ENCODE data around the gene SP100.

SP100 gene

DNA sequence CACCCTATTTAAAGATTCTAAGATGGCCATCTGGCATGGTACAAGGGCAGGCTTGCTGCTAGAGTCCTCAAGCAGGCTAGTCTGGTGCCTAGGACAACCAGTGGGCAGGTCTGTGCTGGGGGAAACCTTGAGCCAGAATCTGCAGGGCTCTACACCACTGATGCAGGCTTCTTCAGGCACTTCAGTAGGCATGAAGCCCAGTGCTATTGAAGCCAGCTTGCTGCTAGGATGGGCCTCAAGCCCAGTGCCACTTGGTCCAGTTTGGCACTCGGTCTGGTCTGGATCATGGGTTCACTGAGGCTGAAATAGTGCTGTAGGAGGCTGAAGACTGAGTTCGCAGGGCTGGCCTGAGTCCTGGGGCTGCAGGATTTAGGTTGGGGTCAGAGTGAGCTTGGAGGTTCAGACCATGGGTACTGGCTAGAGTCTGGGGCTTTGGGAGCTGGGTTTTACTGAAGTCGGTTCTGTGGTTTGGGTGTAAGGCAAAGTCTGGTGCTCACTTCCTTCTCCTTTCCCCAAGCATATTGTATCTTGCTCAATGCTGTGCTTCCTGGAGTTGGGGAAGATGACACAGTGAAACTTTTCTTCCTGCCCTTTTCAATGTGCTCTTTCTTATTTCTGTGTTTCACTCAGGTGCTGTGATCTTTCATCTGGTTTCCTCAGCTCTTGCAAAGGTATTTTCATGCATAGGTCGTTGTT, 41.2 kb downstream of the SP100 start:
- H2BK12ac ChIP-seq (ENCODE audit: low read length in 2 of 2), result no peak overlapping the region
- H3K14ac ChIP-seq (ENCODE audit: low read length in 2 of 2), result no peak overlapping the region
- no peak overlapping the region for H4K8ac ChIP-seq (ENCODE audit: low read length)
- H3K79me1 ChIP-seq (replicated peaks; ENCODE audit: low read length, poor library complexity, severe bottlenecking), result peaks cover 15% of the 10 kb centered on the region
- H3K4me1 ChIP-seq (ENCODE audit: control insufficient read depth, insufficient read depth, low read depth, low read length), result no peaks in the 10 kb centered on the region
- H4K91ac ChIP-seq (ENCODE audit: low read length), result no peak overlapping the region
- no peak overlapping the region for H2AFZ ChIP-seq (ENCODE audit: low read depth, low read length)
- H2BK15ac ChIP-seq (ENCODE audit: low read depth, poor library complexity, severe bottlenecking), result no peak overlapping the region
- no peak overlapping the region for H2BK120ac ChIP-seq (ENCODE audit: low read depth, low read length)
- no peak for DNase-seq
- H3K27me3 ChIP-seq (ENCODE audit: control insufficient read depth in 1 of 2, insufficient read depth in 1 of 2, low read length in 2 of 2), result no peaks in the 10 kb centered on the region
- H3K36me3 ChIP-seq (ENCODE audit: control insufficient read depth in 1 of 2, insufficient read depth in 2 of 2, low read depth in 1 of 2, low read length in 2 of 2), result peaks cover 21 to 95% of the 10 kb centered on the region in 2 experiments
- H3K27ac ChIP-seq (ENCODE audit: low read length, poor library complexity, severe bottlenecking), result no peak overlapping the region
- H3K4me2 ChIP-seq (ENCODE audit: low read length, poor library complexity, severe bottlenecking), result no peak overlapping the region
- no peak overlapping the region for H2AK5ac ChIP-seq (ENCODE audit: low read length, severe bottlenecking)
- no peak overlapping the region for H3K4ac ChIP-seq (ENCODE audit: low read depth in 1 of 2, low read length in 2 of 2)
- H3K23ac ChIP-seq (ENCODE audit: low read length in 2 of 2), result no peak overlapping the region
- no peak overlapping the region for H3K18ac ChIP-seq (ENCODE audit: low read depth in 1 of 2, low read length in 2 of 2)
- WGBS, result 83% methylated on average over 3 of the region's 4 CpGs
- no peak overlapping the region for H3K9ac ChIP-seq (ENCODE audit: low read length)
- no peak overlapping the region for H3K4me3 ChIP-seq (ENCODE audit: insufficient read depth in 1 of 2, low read depth in 1 of 2, low read length in 2 of 2)
- no peak overlapping the region for H2BK5ac ChIP-seq (ENCODE audit: low read depth, low read length, poor library complexity, severe bottlenecking)
- peaks cover 18% of the 10 kb centered on the region for H3K9me3 ChIP-seq (ENCODE audit: control insufficient read depth, low read length)

DNA sequence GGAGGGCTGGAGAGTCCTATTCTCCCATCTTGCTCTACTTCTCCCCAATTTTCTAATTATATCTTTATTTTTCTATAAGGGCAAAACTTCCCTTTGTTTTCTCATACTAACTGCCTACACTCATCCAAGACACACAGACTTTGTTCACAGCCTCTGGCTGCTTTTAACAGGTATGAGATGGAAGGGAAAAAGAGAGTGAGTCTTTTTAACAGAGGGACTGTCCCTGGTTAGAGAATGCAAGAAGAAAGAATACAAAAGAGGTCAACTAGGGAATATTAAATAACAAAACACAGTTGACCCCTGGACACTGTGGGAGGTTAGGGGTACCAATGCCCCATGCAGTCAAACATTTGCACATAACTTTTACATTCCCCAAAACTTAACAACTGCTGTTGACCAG, 41.8 kb downstream of the SP100 start:
- H2BK120ac ChIP-seq (ENCODE audit: low read depth, low read length), result no peak overlapping the region
- H2AK5ac ChIP-seq (ENCODE audit: low read length, severe bottlenecking), result no peak overlapping the region
- no peak overlapping the region for H3K4ac ChIP-seq (ENCODE audit: low read depth in 1 of 2, low read length in 2 of 2)
- H3K18ac ChIP-seq (ENCODE audit: low read depth in 1 of 2, low read length in 2 of 2), result no peak overlapping the region
- H3K14ac ChIP-seq (ENCODE audit: low read length in 2 of 2), result no peak overlapping the region
- peaks cover 22 to 95% of the 10 kb centered on the region in 2 experiments for H3K36me3 ChIP-seq (ENCODE audit: control insufficient read depth in 1 of 2, insufficient read depth in 2 of 2, low read depth in 1 of 2, low read length in 2 of 2)
- no peak overlapping the region for H2BK5ac ChIP-seq (ENCODE audit: low read depth, low read length, poor library complexity, severe bottlenecking)
- no peak overlapping the region for H3K27ac ChIP-seq (ENCODE audit: low read length, poor library complexity, severe bottlenecking)
- H2BK12ac ChIP-seq (ENCODE audit: low read length in 2 of 2), result no peak overlapping the region
- H3K4me2 ChIP-seq (ENCODE audit: low read length, poor library complexity, severe bottlenecking), result no peak overlapping the region
- no peak overlapping the region for H4K8ac ChIP-seq (ENCODE audit: low read length)
- peaks cover 15% of the 10 kb centered on the region for H3K79me1 ChIP-seq (replicated peaks; ENCODE audit: low read length, poor library complexity, severe bottlenecking)
- no peak overlapping the region for H2BK15ac ChIP-seq (ENCODE audit: low read depth, poor library complexity, severe bottlenecking)
- no peak overlapping the region for H4K91ac ChIP-seq (ENCODE audit: low read length)
- no peak overlapping the region for H2AFZ ChIP-seq (ENCODE audit: low read depth, low read length)
- no peak overlapping the region for H3K4me3 ChIP-seq (ENCODE audit: insufficient read depth in 1 of 2, low read depth in 1 of 2, low read length in 2 of 2)
- no peak for DNase-seq
- H3K27me3 ChIP-seq (ENCODE audit: control insufficient read depth in 1 of 2, insufficient read depth in 1 of 2, low read length in 2 of 2), result no peaks in the 10 kb centered on the region
- no peaks in the 10 kb centered on the region for H3K4me1 ChIP-seq (ENCODE audit: control insufficient read depth, insufficient read depth, low read depth, low read length)
- no peak overlapping the region for H3K9ac ChIP-seq (ENCODE audit: low read length)
- H3K23ac ChIP-seq (ENCODE audit: low read length in 2 of 2), result no peak overlapping the region
- peaks cover 18% of the 10 kb centered on the region for H3K9me3 ChIP-seq (ENCODE audit: control insufficient read depth, low read length)

DNA sequence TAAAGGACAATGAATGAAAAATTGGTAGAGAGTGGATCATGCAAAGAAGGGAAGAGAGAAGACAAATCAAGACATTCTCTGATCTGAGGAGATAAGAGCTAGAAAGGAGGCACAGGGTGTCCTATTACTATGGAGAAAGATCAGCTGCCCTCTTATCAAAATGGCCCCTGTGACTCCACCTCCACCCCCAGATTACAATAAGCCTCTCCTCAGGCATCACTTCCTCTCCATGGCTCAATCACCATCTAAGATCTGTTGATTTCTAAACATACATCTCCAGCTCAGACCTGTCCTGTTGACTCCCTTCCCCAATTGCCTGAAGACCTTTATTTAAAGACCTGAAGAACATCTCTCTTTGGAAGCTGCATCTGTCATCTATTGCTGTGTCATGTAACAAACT, 43.2 kb downstream of the SP100 start:
- H3K14ac ChIP-seq (ENCODE audit: low read length in 2 of 2), result no peak overlapping the region
- H3K36me3 ChIP-seq (ENCODE audit: control insufficient read depth in 1 of 2, insufficient read depth in 2 of 2, low read depth in 1 of 2, low read length in 2 of 2), result peaks cover 22 to 95% of the 10 kb centered on the region in 2 experiments
- H3K4me1 ChIP-seq (ENCODE audit: control insufficient read depth, insufficient read depth, low read depth, low read length), result no peaks in the 10 kb centered on the region
- H3K27ac ChIP-seq (ENCODE audit: low read length, poor library complexity, severe bottlenecking), result no peak overlapping the region
- H4K8ac ChIP-seq (ENCODE audit: low read length), result no peak overlapping the region
- no peak overlapping the region for H3K4ac ChIP-seq (ENCODE audit: low read depth in 1 of 2, low read length in 2 of 2)
- peaks cover 18% of the 10 kb centered on the region for H3K9me3 ChIP-seq (ENCODE audit: control insufficient read depth, low read length)
- no peak overlapping the region for H3K23ac ChIP-seq (ENCODE audit: low read length in 2 of 2)
- H2BK15ac ChIP-seq (ENCODE audit: low read depth, poor library complexity, severe bottlenecking), result no peak overlapping the region
- H2BK120ac ChIP-seq (ENCODE audit: low read depth, low read length), result no peak overlapping the region
- H4K91ac ChIP-seq (ENCODE audit: low read length), result no peak overlapping the region
- no peak overlapping the region for H3K4me2 ChIP-seq (ENCODE audit: low read length, poor library complexity, severe bottlenecking)
- no peak overlapping the region for H3K18ac ChIP-seq (ENCODE audit: low read depth in 1 of 2, low read length in 2 of 2)
- no peak overlapping the region for H3K9ac ChIP-seq (ENCODE audit: low read length)
- no peak overlapping the region for H2BK5ac ChIP-seq (ENCODE audit: low read depth, low read length, poor library complexity, severe bottlenecking)
- H3K79me1 ChIP-seq (replicated peaks; ENCODE audit: low read length, poor library complexity, severe bottlenecking), result peaks cover 13% of the 10 kb centered on the region
- no peaks in the 10 kb centered on the region for H3K27me3 ChIP-seq (ENCODE audit: control insufficient read depth in 1 of 2, insufficient read depth in 1 of 2, low read length in 2 of 2)
- no peak for DNase-seq
- H3K4me3 ChIP-seq (ENCODE audit: insufficient read depth in 1 of 2, low read depth in 1 of 2, low read length in 2 of 2), result no peak overlapping the region
- no peak overlapping the region for H2AFZ ChIP-seq (ENCODE audit: low read depth, low read length)
- H2AK5ac ChIP-seq (ENCODE audit: low read length, severe bottlenecking), result no peak overlapping the region
- H2BK12ac ChIP-seq (ENCODE audit: low read length in 2 of 2), result no peak overlapping the region

GRCh38 chr2:230471074-230471473, 55.1 kb downstream of the SP100 start:
- H3K4me3 ChIP-seq (ENCODE audit: insufficient read depth in 1 of 2, low read depth in 1 of 2, low read length in 2 of 2), result no peak overlapping the region
- 89% methylated on average over 4 of the region's 4 CpGs for WGBS
- no peak overlapping the region for H2AFZ ChIP-seq (ENCODE audit: low read depth, low read length)
- H3K27ac ChIP-seq (ENCODE audit: low read length, poor library complexity, severe bottlenecking), result no peak overlapping the region
- H2BK15ac ChIP-seq (ENCODE audit: low read depth, poor library complexity, severe bottlenecking), result no peak overlapping the region
- H4K8ac ChIP-seq (ENCODE audit: low read length), result no peak overlapping the region
- H3K4ac ChIP-seq (ENCODE audit: low read depth in 1 of 2, low read length in 2 of 2), result no peak overlapping the region
- H3K18ac ChIP-seq (ENCODE audit: low read depth in 1 of 2, low read length in 2 of 2), result no peak overlapping the region
- no peaks in the 10 kb centered on the region for H3K27me3 ChIP-seq (ENCODE audit: control insufficient read depth in 1 of 2, insufficient read depth in 1 of 2, low read length in 2 of 2)
- H3K36me3 ChIP-seq (ENCODE audit: control insufficient read depth in 1 of 2, insufficient read depth in 2 of 2, low read depth in 1 of 2, low read length in 2 of 2), result peaks cover 9 to 94% of the 10 kb centered on the region in 2 experiments
- H2AK5ac ChIP-seq (ENCODE audit: low read length, severe bottlenecking), result no peak overlapping the region
- peaks cover 1% of the 10 kb centered on the region for H3K79me1 ChIP-seq (replicated peaks; ENCODE audit: low read length, poor library complexity, severe bottlenecking)
- DNase-seq, result no peak
- no peak overlapping the region for H2BK5ac ChIP-seq (ENCODE audit: low read depth, low read length, poor library complexity, severe bottlenecking)
- no peak overlapping the region for H3K23ac ChIP-seq (ENCODE audit: low read length in 2 of 2)
- no peak overlapping the region for H2BK12ac ChIP-seq (ENCODE audit: low read length in 2 of 2)
- no peak overlapping the region for H2BK120ac ChIP-seq (ENCODE audit: low read depth, low read length)
- H3K9ac ChIP-seq (ENCODE audit: low read length), result no peak overlapping the region
- H3K14ac ChIP-seq (ENCODE audit: low read length in 2 of 2), result no peak overlapping the region
- no peak overlapping the region for H3K4me2 ChIP-seq (ENCODE audit: low read length, poor library complexity, severe bottlenecking)
- peaks cover 7% of the 10 kb centered on the region for H3K9me3 ChIP-seq (ENCODE audit: control insufficient read depth, low read length)
- no peaks in the 10 kb centered on the region for H3K4me1 ChIP-seq (ENCODE audit: control insufficient read depth, insufficient read depth, low read depth, low read length)
- no peak overlapping the region for H4K91ac ChIP-seq (ENCODE audit: low read length)

Data from mesenchymal stem cell (in vitro differentiated cells and primary cell).